GM12878 (cell line): ENCODE results near the gene PTPRS. TPM values are rescaled to one million over a fixed set of nuclear protein-coding genes. Genes with fewer than 3 reads are reported as not detected.

Experiments
- ATAC-seq: fragments of 200-7000 bp; cut with Tn5 transposase; 3 replicates; pipeline ENCODE4 v1.9.1; 2020; ENCODE audit warnings: mild to moderate bottlenecking, moderate library complexity
- BruUV-seq: library from RNA; stranded (reverse); fragments of 400-500 nt; replicated peaks from 2 replicates; lab custom pipeline; 2021; lab: Mats Ljungman, UMichigan
- CTCF ChIA-PET: fragments of 300-600 bp; sonication (Branson Sonifier 250); formaldehyde crosslinking; extraction: SDS; loops from one replicate; lab custom pipeline; 2021; ENCODE audit warnings: inconsistent platforms; lab: Yijun Ruan, JAX
- POLR2A ChIA-PET: fragments of 350-600 bp; formaldehyde crosslinking; extraction: SDS; loops from one replicate; lab custom pipeline; 2021; ENCODE audit warnings: inconsistent platforms; lab: Charles Lee
- RAD21 ChIA-PET: fragments of 300-600 bp; sonication (Branson Sonifier 250); formaldehyde crosslinking; loops from one replicate; lab custom pipeline; 2023; ENCODE audit warnings: antibody characterized with exemption; ENCODE audit not compliant: unreplicated experiment; lab: Charles Lee
- SMC1A ChIA-PET: fragments of 300-600 bp; sonication (Branson Sonifier 250); formaldehyde crosslinking; loops from one replicate; lab custom pipeline; 2023; ENCODE audit not compliant: unreplicated experiment, uncharacterized antibody; lab: Charles Lee
- DNase-seq: peaks from one replicate; pipeline ENCODE4 v3.0.0-alpha.2; 2011; ENCODE audit warnings: low read depth, low spot score
- FAIRE-seq: peaks from 3 replicates; lab custom pipeline; 2011; peaks lifted over from hg19 to GRCh38; lab: Jason Lieb, UNC
- H2AFZ ChIP-seq: 2 replicates; pipeline ENCODE4 v1.6.0; 2011; ENCODE audit warnings: low read depth, low read length, control low read depth; ENCODE audit not compliant: control insufficient read depth
- H3K27ac ChIP-seq: 2 replicates; pipeline ENCODE4 v1.5.1; 2011; ENCODE audit warnings: control low read depth; ENCODE audit not compliant: control insufficient read depth, insufficient read depth
- H3K27me3 ChIP-seq, 2 experiments: replicated peaks in 1 of 2; 2 replicates each; pipeline versions ENCODE4 v1.6.0 to v1.6.1; 2011; ENCODE audit warnings: low read length in 1 of 2; ENCODE audit not compliant: control insufficient read depth in 2 of 2, insufficient read depth in 2 of 2
- H3K36me3 ChIP-seq, 2 experiments: 2 replicates each; pipeline ENCODE4 v1.5.1; 2011; ENCODE audit warnings: low read length in 1 of 2; ENCODE audit not compliant: control insufficient read depth in 2 of 2, insufficient read depth in 2 of 2
- H3K4me1 ChIP-seq: 2 replicates; pipeline ENCODE4 v1.6.1; 2011; ENCODE audit warnings: mild to moderate bottlenecking, low read length, moderate library complexity, mixed read lengths; ENCODE audit not compliant: control insufficient read depth, insufficient read depth
- H3K4me2 ChIP-seq: 2 replicates; pipeline ENCODE4 v1.6.0; 2011; ENCODE audit warnings: control low read depth; ENCODE audit not compliant: control insufficient read depth, insufficient read depth
- H3K4me3 ChIP-seq: fragments of 200-600 bp; sonication (generic); 2 replicates; pipeline ENCODE4 v1.5.1; 2016
- H3K79me2 ChIP-seq: 2 replicates; pipeline ENCODE4 v1.6.0; 2011; ENCODE audit warnings: low read length; ENCODE audit not compliant: control insufficient read depth, insufficient read depth
- H3K9ac ChIP-seq: 2 replicates; pipeline ENCODE4 v1.8.0; 2011; ENCODE audit warnings: low read length, control low read depth, mixed read lengths; ENCODE audit not compliant: control insufficient read depth, insufficient read depth
- H3K9me3 ChIP-seq: replicated peaks from 3 replicates; pipeline ENCODE4 v1.5.1; 2011; ENCODE audit warnings: mild to moderate bottlenecking, low read length; ENCODE audit not compliant: control insufficient read depth, insufficient read depth
- H4K20me1 ChIP-seq: 2 replicates; pipeline ENCODE4 v1.6.0; 2011; ENCODE audit not compliant: control insufficient read depth, insufficient read depth
- DPF2 ChIP-seq: fragments of 450-650 bp; IDR thresholded peaks from 2 replicates; pipeline ENCODE4 v1.6.1; 2017; ENCODE audit warnings: mild to moderate bottlenecking
- EP300 ChIP-seq, 2 experiments: fragments of 150-350 bp in 1 of 2; IDR thresholded peaks; 2 replicates each; pipeline ENCODE4 v1.6.1; 2011 to 2012; ENCODE audit warnings: low read depth in 2 of 2, low read length in 2 of 2, borderline replicate concordance in 1 of 2, improper control_type of control experiment in 1 of 2, inconsistent platforms in 1 of 2; ENCODE audit not compliant: control insufficient read depth in 1 of 2
- IRF4 ChIP-seq: IDR thresholded peaks from 2 replicates; pipeline ENCODE4 v1.6.1; 2011; ENCODE audit warnings: low read depth, low read length
- JUNB ChIP-seq: IDR thresholded peaks from 2 replicates; pipeline ENCODE4 v1.6.1; 2016; ENCODE audit warnings: antibody characterized with exemption, mild to moderate bottlenecking
- MXI1 ChIP-seq: fragments of 150-350 bp; IDR thresholded peaks from 2 replicates; pipeline ENCODE4 v1.6.1; 2011; ENCODE audit warnings: low read depth, mild to moderate bottlenecking, inconsistent platforms, low read length, improper control_type of control experiment
- NFYA ChIP-seq: IDR thresholded peaks from 2 replicates; pipeline ENCODE4 v1.6.1; 2011; ENCODE audit warnings: low read depth, mild to moderate bottlenecking, low read length, improper control_type of control experiment, borderline replicate concordance
- NFYB ChIP-seq: IDR thresholded peaks from 2 replicates; pipeline ENCODE4 v1.6.1; 2011; ENCODE audit warnings: low read depth, mild to moderate bottlenecking, low read length, improper control_type of control experiment, moderate library complexity; ENCODE audit not compliant: insufficient read depth
- NR2C2 ChIP-seq: IDR thresholded peaks from 2 replicates; pipeline ENCODE4 v1.6.1; 2011; ENCODE audit warnings: borderline replicate concordance, low read depth; ENCODE audit not compliant: control insufficient read depth, insufficient read length
- RCOR1 ChIP-seq: conservative IDR thresholded peaks from 2 replicates; pipeline ENCODE4 v1.6.1; 2012; ENCODE audit warnings: low read depth, low read length, improper control_type of control experiment
- SREBF2 ChIP-seq: IDR thresholded peaks from 2 replicates; pipeline ENCODE4 v1.6.1; 2012; ENCODE audit warnings: mild to moderate bottlenecking, low read length
- TBL1XR1 ChIP-seq: IDR thresholded peaks from 2 replicates; pipeline ENCODE4 v1.6.1; 2012; ENCODE audit warnings: low read depth, low read length, improper control_type of control experiment
- ZNF217 ChIP-seq: fragments of 450-650 bp; IDR thresholded peaks from 2 replicates; pipeline ENCODE4 v1.6.1; 2017; ENCODE audit warnings: antibody characterized with exemption, mild to moderate bottlenecking
- WGBS: methylation state at CpG from one replicate; pipeline ENCODE4 v1.1.6; 2016; ENCODE audit warnings: low lambda C conversion rate; ENCODE audit not compliant: insufficient replicate concordance, insufficient coverage; ENCODE audit errors: missing lambda C conversion rate; 5-methylcytosine and 5-hydroxymethylcytosine counted together
- in situ Hi-C: fragments of 300-500 bp; cut with MboI; formaldehyde crosslinking; loops from 9 replicates; pipeline ENCODE4 v1.14.3; 2018; ENCODE audit warnings: mixed read lengths
- intact Hi-C: fragments of 100-400 bp; cut with micrococcal nuclease; formaldehyde crosslinking; loops from one replicate; pipeline ENCODE4 v1.14.2; 2022; ENCODE audit not compliant: unreplicated experiment
- polyA plus RNA-seq, 11 experiments: library from polyadenylated mRNA; depleted of rRNA in 4 of 11; unstranded in 6 of 11; stranded (reverse) in 5 of 11; fragments of >200 nt; fragmentation: Nextera tagmentation in 4 of 11; fragmentation: Illumina TruSeq in 1 of 11; extraction: Ambion mirVana in 4 of 11; extraction: Trizol in 1 of 11; gene quantifications; 1 replicate in 1 of 11; 2 replicates in 10 of 11; pipeline versions ENCODE4 v1.2.1 to v1.2.3, GENCODE V29; 2011 to 2016; ENCODE audit warnings: inconsistent platforms in 2 of 11, missing spikeins in 2 of 11, low read depth in 1 of 11
- total RNA-seq, 4 experiments: library from RNA; depleted of rRNA in 3 of 4; stranded (reverse); fragments of >200 nt in 3 of 4; fragmentation: Illumina TruSeq in 1 of 4; extraction: Trizol in 1 of 4; gene quantifications; 2 replicates each; pipeline versions ENCODE4 v1.2.1 to v1.2.3, GENCODE V29; 2013 to 2021
- TF ChIP-seq, protein P1 (sequence below): fragments of 450-650 bp; conservative IDR thresholded peaks from 2 replicates; pipeline ENCODE4 v1.6.1; 2017; ENCODE audit warnings: mild to moderate bottlenecking, moderate library complexity
- TF ChIP-seq, protein P2 (sequence below): fragments of 450-650 bp; formaldehyde crosslinking; IDR thresholded peaks from 2 replicates; pipeline ENCODE4 v1.4.0; 2020; ENCODE audit warnings: mild to moderate bottlenecking, moderate library complexity
- TF ChIP-seq, protein P3 (sequence below): fragments of 450-650 bp; IDR thresholded peaks from 2 replicates; pipeline ENCODE4 v1.6.1; 2014; ENCODE audit warnings: mild to moderate bottlenecking

PTPRS gene
- total and polyA plus RNA-seq, 10 of the 15 experiments (the other 5 are each of a cell fraction or from before 2014, with no cell fraction given) = 0.09 to 32.1 (median 0.71) TPM

DNA sequence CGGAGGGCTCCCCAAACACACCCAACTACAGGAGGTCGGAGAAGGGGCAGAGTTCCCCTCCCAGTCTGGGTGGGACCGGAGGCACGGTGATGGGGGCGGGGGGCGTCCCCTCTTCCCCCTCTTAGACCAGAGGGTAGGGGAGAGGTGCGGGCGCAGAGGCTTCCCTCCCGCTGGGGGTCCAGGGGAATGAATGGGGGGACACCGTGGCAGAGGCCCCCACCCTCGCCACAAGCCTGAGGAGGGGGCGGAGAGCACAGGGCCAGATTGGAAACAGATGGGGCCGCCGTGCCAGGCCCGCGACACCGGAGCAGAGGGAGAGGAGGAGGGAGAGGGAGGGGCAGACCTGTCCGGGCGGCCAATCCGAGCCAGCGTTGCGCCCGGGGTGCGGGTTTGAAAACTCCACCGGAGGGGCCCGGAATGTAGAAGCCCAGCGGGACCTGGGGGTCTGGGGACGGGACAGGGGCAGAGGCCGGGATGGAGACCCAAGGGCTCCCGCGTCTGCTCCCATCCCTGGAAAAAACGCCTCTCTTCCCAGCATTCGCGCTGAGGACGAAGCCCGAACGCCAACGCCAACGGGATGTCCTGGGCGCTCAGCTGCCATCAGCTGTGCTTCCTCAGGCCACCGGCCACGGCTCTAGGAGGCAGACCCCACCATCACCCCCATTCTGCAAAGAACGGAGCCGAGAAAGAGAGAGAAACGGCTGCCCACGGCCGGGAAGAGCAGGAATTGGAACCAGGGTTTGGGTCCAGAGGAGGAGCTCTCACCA, 46.8 kb downstream of the PTPRS start:
- WGBS = 8% methylated on average over 42 of the region's 47 CpGs
- Histone ChIP-seq H3K36me3 (no peaks in the 10 kb centered on the region), H3K27me3 (peaks cover 0 to 4% of the 10 kb centered on the region in 2 experiments; a peak in 2 of 4 replicates), H3K4me2 (peak overlapping the region; percentile 33), H3K79me2 (no peaks in the 10 kb centered on the region), H3K9me3 (no peaks in the 10 kb centered on the region; the same call in 2 of the 3 replicates), H3K4me3 (no peak overlapping the region), H3K9ac (no peak overlapping the region), H3K27ac (no peak overlapping the region), H2AFZ (no peak overlapping the region), H4K20me1 (peaks cover 2% of the 10 kb centered on the region; the same call in 1 of the 2 replicates), H3K4me1 (peaks cover 4% of the 10 kb centered on the region; the same call in 1 of the 2 replicates)
- ChIA-PET RAD21 (interaction anchor here (1.0 to 2.5 kb wide), 5 partner anchors 17 to 47 kb away, joined by 3 to 14 read pairs (median 4); partner anchors contain the start of gene PTPRS), SMC1A (interaction anchor here (1.0 to 1.8 kb wide), 4 partner anchors 28 to 67 kb away, joined by 3 to 4 read pairs (median 4); no protein-coding TSS in a partner anchor), POLR2A (interaction anchor here (0.8 to 1.5 kb wide), 3 partner anchors 15 to 25 kb away, joined by 3 to 6 read pairs (median 3); no protein-coding TSS in a partner anchor), CTCF (interaction anchor here (2.1 kb wide), 1 partner anchor 28 kb away, joined by 9 read pairs; no protein-coding TSS in a partner anchor)
- ATAC-seq = peak; percentile 43
- no peak for FAIRE-seq
- intact Hi-C loops = no loop called here
- TF ChIP-seq TBL1XR1 (no peak), SREBF2 (no peak), DPF2 (peak; percentile 11; the same call in 1 of the 2 replicates), RCOR1 (no peak), EP300 (IDR thresholded peaks at IDR 0.05; ENCODE audit: borderline replicate concordance in 1 of 2, control insufficient read depth in 1 of 2, low read depth in 2 of 2, low read length in 2 of 2) (no peak), MXI1 (no peak), NFYA (no peak), ZNF217 (no peak), NFYB (no peak), NR2C2 (no peak), IRF4 (no peak), JUNB (no peak)
- TF ChIP-seq, protein P1, sequence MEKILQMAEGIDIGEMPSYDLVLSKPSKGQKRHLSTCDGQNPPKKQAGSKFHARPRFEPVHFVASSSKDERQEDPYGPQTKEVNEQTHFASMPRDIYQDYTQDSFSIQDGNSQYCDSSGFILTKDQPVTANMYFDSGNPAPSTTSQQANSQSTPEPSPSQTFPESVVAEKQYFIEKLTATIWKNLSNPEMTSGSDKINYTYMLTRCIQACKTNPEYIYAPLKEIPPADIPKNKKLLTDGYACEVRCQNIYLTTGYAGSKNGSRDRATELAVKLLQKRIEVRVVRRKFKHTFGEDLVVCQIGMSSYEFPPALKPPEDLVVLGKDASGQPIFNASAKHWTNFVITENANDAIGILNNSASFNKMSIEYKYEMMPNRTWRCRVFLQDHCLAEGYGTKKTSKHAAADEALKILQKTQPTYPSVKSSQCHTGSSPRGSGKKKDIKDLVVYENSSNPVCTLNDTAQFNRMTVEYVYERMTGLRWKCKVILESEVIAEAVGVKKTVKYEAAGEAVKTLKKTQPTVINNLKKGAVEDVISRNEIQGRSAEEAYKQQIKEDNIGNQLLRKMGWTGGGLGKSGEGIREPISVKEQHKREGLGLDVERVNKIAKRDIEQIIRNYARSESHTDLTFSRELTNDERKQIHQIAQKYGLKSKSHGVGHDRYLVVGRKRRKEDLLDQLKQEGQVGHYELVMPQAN = peak; percentile 20; the same call in 1 of the 2 replicates
- TF ChIP-seq, protein P2, sequence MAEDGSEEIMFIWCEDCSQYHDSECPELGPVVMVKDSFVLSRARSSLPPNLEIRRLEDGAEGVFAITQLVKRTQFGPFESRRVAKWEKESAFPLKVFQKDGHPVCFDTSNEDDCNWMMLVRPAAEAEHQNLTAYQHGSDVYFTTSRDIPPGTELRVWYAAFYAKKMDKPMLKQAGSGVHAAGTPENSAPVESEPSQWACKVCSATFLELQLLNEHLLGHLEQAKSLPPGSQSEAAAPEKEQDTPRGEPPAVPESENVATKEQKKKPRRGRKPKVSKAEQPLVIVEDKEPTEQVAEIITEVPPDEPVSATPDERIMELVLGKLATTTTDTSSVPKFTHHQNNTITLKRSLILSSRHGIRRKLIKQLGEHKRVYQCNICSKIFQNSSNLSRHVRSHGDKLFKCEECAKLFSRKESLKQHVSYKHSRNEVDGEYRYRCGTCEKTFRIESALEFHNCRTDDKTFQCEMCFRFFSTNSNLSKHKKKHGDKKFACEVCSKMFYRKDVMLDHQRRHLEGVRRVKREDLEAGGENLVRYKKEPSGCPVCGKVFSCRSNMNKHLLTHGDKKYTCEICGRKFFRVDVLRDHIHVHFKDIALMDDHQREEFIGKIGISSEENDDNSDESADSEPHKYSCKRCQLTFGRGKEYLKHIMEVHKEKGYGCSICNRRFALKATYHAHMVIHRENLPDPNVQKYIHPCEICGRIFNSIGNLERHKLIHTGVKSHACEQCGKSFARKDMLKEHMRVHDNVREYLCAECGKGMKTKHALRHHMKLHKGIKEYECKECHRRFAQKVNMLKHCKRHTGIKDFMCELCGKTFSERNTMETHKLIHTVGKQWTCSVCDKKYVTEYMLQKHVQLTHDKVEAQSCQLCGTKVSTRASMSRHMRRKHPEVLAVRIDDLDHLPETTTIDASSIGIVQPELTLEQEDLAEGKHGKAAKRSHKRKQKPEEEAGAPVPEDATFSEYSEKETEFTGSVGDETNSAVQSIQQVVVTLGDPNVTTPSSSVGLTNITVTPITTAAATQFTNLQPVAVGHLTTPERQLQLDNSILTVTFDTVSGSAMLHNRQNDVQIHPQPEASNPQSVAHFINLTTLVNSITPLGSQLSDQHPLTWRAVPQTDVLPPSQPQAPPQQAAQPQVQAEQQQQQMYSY = no peak
- TF ChIP-seq, protein P3, sequence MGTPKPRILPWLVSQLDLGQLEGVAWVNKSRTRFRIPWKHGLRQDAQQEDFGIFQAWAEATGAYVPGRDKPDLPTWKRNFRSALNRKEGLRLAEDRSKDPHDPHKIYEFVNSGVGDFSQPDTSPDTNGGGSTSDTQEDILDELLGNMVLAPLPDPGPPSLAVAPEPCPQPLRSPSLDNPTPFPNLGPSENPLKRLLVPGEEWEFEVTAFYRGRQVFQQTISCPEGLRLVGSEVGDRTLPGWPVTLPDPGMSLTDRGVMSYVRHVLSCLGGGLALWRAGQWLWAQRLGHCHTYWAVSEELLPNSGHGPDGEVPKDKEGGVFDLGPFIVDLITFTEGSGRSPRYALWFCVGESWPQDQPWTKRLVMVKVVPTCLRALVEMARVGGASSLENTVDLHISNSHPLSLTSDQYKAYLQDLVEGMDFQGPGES = no peak
- DNase-seq = no peak
- BruUV-seq = no TSS peak
- in situ Hi-C loops = no loop called here
